Mesendoderm (in vitro differentiated cells): Measurements from ENCODE around the gene HOMEZ.
A peak's percentile ranks its signal among the peaks of the same experiment; 100 is the strongest.
"Not testable (repeated sequence)": the region's sequence is repeated elsewhere in the genome, so short reads cannot be mapped to it uniquely, and the experiment has no call there.

Experiments
- DNase-seq: peaks from one replicate; pipeline ENCODE4 v3.0.0; 2013
- H2AK5ac ChIP-seq: 2 replicates; pipeline ENCODE4 v1.6.1; 2013; ENCODE audit warnings: low read length, inconsistent platforms
- H2BK120ac ChIP-seq: 2 replicates; pipeline ENCODE4 v1.6.1; 2013; ENCODE audit warnings: low read depth, mild to moderate bottlenecking, low read length, moderate library complexity, mixed read lengths
- H2BK15ac ChIP-seq: replicated peaks from 2 replicates; pipeline ENCODE4 v1.6.1; 2013; ENCODE audit warnings: low read depth, mild to moderate bottlenecking, moderate library complexity
- H2BK5ac ChIP-seq: 2 replicates; pipeline ENCODE4 v1.6.1; 2013; ENCODE audit warnings: low read length, inconsistent platforms
- H3K18ac ChIP-seq: 2 replicates; pipeline ENCODE4 v1.6.1; 2013; ENCODE audit warnings: mild to moderate bottlenecking, low read length, mixed read lengths
- H3K23ac ChIP-seq: one replicate; pipeline ENCODE4 v1.6.1; 2013; ENCODE audit warnings: low read length
- H3K27ac ChIP-seq: 2 replicates; pipeline ENCODE4 v1.5.1; 2013; ENCODE audit warnings: low read depth, mild to moderate bottlenecking, inconsistent platforms, low read length, moderate library complexity
- H3K27me3 ChIP-seq: 2 replicates; pipeline ENCODE4 v1.6.1; 2013; ENCODE audit warnings: low read length, control low read depth, mild to moderate bottlenecking, inconsistent platforms; ENCODE audit not compliant: insufficient read depth, poor library complexity
- H3K36me3 ChIP-seq: 2 replicates; pipeline ENCODE4 v1.6.1; 2013; ENCODE audit warnings: low read length, inconsistent platforms; ENCODE audit not compliant: control insufficient read depth, insufficient read depth
- H3K4ac ChIP-seq: one replicate; pipeline ENCODE4 v1.6.1; 2013; ENCODE audit warnings: low read depth, mild to moderate bottlenecking, low read length, moderate library complexity
- H3K4me1 ChIP-seq: 2 replicates; pipeline ENCODE4 v1.6.1; 2013; ENCODE audit warnings: low read depth, low read length, inconsistent platforms; ENCODE audit not compliant: control insufficient read depth
- H3K4me2 ChIP-seq: 2 replicates; pipeline ENCODE4 v1.6.1; 2013; ENCODE audit warnings: low read length
- H3K4me3 ChIP-seq: 2 replicates; pipeline ENCODE4 v1.5.1; 2013; ENCODE audit warnings: mild to moderate bottlenecking, low read length
- H3K56ac ChIP-seq: one replicate; pipeline ENCODE4 v1.6.1; 2013; ENCODE audit warnings: low read length
- H3K79me1 ChIP-seq: 2 replicates; pipeline ENCODE4 v1.6.1; 2013; ENCODE audit warnings: low read length, inconsistent platforms
- H3K79me2 ChIP-seq: 2 replicates; pipeline ENCODE4 v1.6.1; 2013; ENCODE audit warnings: mild to moderate bottlenecking, low read length; ENCODE audit not compliant: control insufficient read depth, insufficient read depth
- H3K9ac ChIP-seq: 2 replicates; pipeline ENCODE4 v1.6.1; 2013; ENCODE audit warnings: low read length, inconsistent platforms
- H4K5ac ChIP-seq: one replicate; pipeline ENCODE4 v1.6.1; 2013; ENCODE audit warnings: low read length
- H4K8ac ChIP-seq: one replicate; pipeline ENCODE4 v1.6.1; 2013; ENCODE audit warnings: low read depth, mild to moderate bottlenecking, control low read depth, low read length, moderate library complexity
- WGBS: extraction: QIAGEN DNeasy Blood & Tissue Kit; methylation state at CpG from one replicate; pipeline ENCODE4 v1.1.7; 2013; ENCODE audit warnings: low lambda C conversion rate, missing lambda C conversion rate; ENCODE audit not compliant: insufficient coverage; ENCODE audit errors: extremely low coverage; 5-methylcytosine and 5-hydroxymethylcytosine counted together

HOMEZ gene

GRCh38 chr14:23260849-23261248 is 25.1 kb downstream of the HOMEZ start:
- not testable (repeated sequence) for H3K4me1 ChIP-seq, H3K18ac ChIP-seq, H3K27ac ChIP-seq, H4K8ac ChIP-seq, H3K79me1 ChIP-seq, H2AK5ac ChIP-seq, H3K27me3 ChIP-seq, H3K23ac ChIP-seq, H3K79me2 ChIP-seq, H3K9ac ChIP-seq, H3K56ac ChIP-seq, H2BK5ac ChIP-seq, H3K4me3 ChIP-seq, H2BK120ac ChIP-seq, H3K4me2 ChIP-seq, H3K36me3 ChIP-seq, H3K4ac ChIP-seq, DNase-seq, H2BK15ac ChIP-seq, H4K5ac ChIP-seq
- no CpG with 5 or more reads among the region's 8 CpGs for WGBS

GRCh38 chr14:23259426-23259825 is 26.5 kb downstream of the HOMEZ start:
- Histone ChIP-seq H2AK5ac (no peak overlapping the region), H2BK15ac (peak overlapping the region; percentile 100), H3K79me1 (no peaks in the 10 kb centered on the region), H3K36me3 (no peaks in the 10 kb centered on the region), H3K27me3 (no peaks in the 10 kb centered on the region), H3K4me3 (no peak overlapping the region), H3K9ac (no peak overlapping the region), H3K18ac (no peak overlapping the region), H3K56ac (no peak overlapping the region), H3K27ac (no peak overlapping the region), H3K4me1 (peaks cover 2% of the 10 kb centered on the region), H3K4me2 (no peak overlapping the region), H4K8ac (no peak overlapping the region), H4K5ac (no peak overlapping the region), H3K4ac (no peak overlapping the region), H2BK120ac (no peak overlapping the region), H3K23ac (no peak overlapping the region), H3K79me2 (no peaks in the 10 kb centered on the region), H2BK5ac (no peak overlapping the region)
- no peak for DNase-seq

GRCh38 chr14:23258256-23258655 is 27.7 kb downstream of the HOMEZ start:
- no CpG with 5 or more reads among the region's 5 CpGs for WGBS
- Histone ChIP-seq H3K4ac (no peak overlapping the region), H3K79me1 (no peaks in the 10 kb centered on the region), H3K56ac (no peak overlapping the region), H3K9ac (no peak overlapping the region), H2BK15ac (no peak overlapping the region), H3K4me3 (no peak overlapping the region), H3K27ac (no peak overlapping the region), H2BK120ac (no peak overlapping the region), H3K36me3 (no peaks in the 10 kb centered on the region), H3K79me2 (no peaks in the 10 kb centered on the region), H3K23ac (no peak overlapping the region), H3K18ac (no peak overlapping the region), H4K5ac (no peak overlapping the region), H3K27me3 (no peaks in the 10 kb centered on the region), H4K8ac (no peak overlapping the region), H2BK5ac (no peak overlapping the region), H3K4me1 (peaks cover 2% of the 10 kb centered on the region), H3K4me2 (no peak overlapping the region), H2AK5ac (no peak overlapping the region)
- DNase-seq: no peak

GRCh38 chr14:23252420-23253333 is 33.3 kb downstream of the HOMEZ start:
- peaks cover 7% of the 10 kb centered on the region for H3K4me1 ChIP-seq
- H3K23ac ChIP-seq: no peak overlapping the region
- no peak overlapping the region for H3K56ac ChIP-seq
- H3K27me3 ChIP-seq: no peaks in the 10 kb centered on the region
- no peak overlapping the region for H4K8ac ChIP-seq
- H3K4ac ChIP-seq: no peak overlapping the region
- H3K36me3 ChIP-seq: no peaks in the 10 kb centered on the region
- H2BK120ac ChIP-seq: peak overlapping the region; percentile 61
- H3K4me3 ChIP-seq: no peak overlapping the region
- no peak overlapping the region for H3K9ac ChIP-seq
- no peak overlapping the region for H4K5ac ChIP-seq
- no peak overlapping the region for H2AK5ac ChIP-seq
- H2BK15ac ChIP-seq: peak overlapping the region; percentile 88
- no peaks in the 10 kb centered on the region for H3K79me1 ChIP-seq
- peak overlapping the region; percentile 61 for H2BK5ac ChIP-seq
- peak; percentile 85 for DNase-seq
- H3K4me2 ChIP-seq: no peak overlapping the region
- WGBS: no CpG with 5 or more reads among the region's 4 CpGs
- no peaks in the 10 kb centered on the region for H3K79me2 ChIP-seq
- peak overlapping the region; percentile 87 for H3K18ac ChIP-seq
- peak overlapping the region; percentile 30 for H3K27ac ChIP-seq

- H3K27me3 ChIP-seq: no peaks in the 10 kb centered on the region
- no peaks in the 10 kb centered on the region for H3K79me1 ChIP-seq
- no peak overlapping the region for H3K4me3 ChIP-seq
- no peak overlapping the region for H3K23ac ChIP-seq
- no CpG with 5 or more reads among the region's 3 CpGs for WGBS
- H3K4ac ChIP-seq: peak overlapping the region; percentile 56
- H2BK5ac ChIP-seq: peak overlapping the region; percentile 24
- H3K56ac ChIP-seq: peak overlapping the region; percentile 58
- no peak overlapping the region for H4K5ac ChIP-seq
- H3K36me3 ChIP-seq: no peaks in the 10 kb centered on the region
- no peak overlapping the region for H2BK15ac ChIP-seq
- peak; percentile 92 for DNase-seq
- peak overlapping the region; percentile 76 for H2BK120ac ChIP-seq
- H3K4me2 ChIP-seq: no peak overlapping the region
- H3K79me2 ChIP-seq: no peaks in the 10 kb centered on the region
- no peak overlapping the region for H3K9ac ChIP-seq
- no peak overlapping the region for H2AK5ac ChIP-seq
- H3K4me1 ChIP-seq: peaks cover 7% of the 10 kb centered on the region
- no peak overlapping the region for H3K27ac ChIP-seq
- H4K8ac ChIP-seq: no peak overlapping the region
- peak overlapping the region; percentile 54 for H3K18ac ChIP-seq
Measured at GRCh38 chr14:23252006-23252405, 33.9 kb downstream of the HOMEZ start.

- no peak overlapping the region for H3K18ac ChIP-seq
- no peaks in the 10 kb centered on the region for H3K79me1 ChIP-seq
- no peaks in the 10 kb centered on the region for H3K79me2 ChIP-seq
- no peak overlapping the region for H3K9ac ChIP-seq
- H2BK5ac ChIP-seq: no peak overlapping the region
- no peak overlapping the region for H2AK5ac ChIP-seq
- no peak overlapping the region for H4K5ac ChIP-seq
- H3K4me1 ChIP-seq: peaks cover 7% of the 10 kb centered on the region
- H3K4me3 ChIP-seq: no peak overlapping the region
- peak overlapping the region; percentile 79 for H3K4ac ChIP-seq
- no peaks in the 10 kb centered on the region for H3K36me3 ChIP-seq
- H2BK15ac ChIP-seq: no peak overlapping the region
- no peak overlapping the region for H2BK120ac ChIP-seq
- no peak overlapping the region for H4K8ac ChIP-seq
- no peak overlapping the region for H3K27ac ChIP-seq
- H3K23ac ChIP-seq: no peak overlapping the region
- no peak overlapping the region for H3K4me2 ChIP-seq
- WGBS: 100% methylated on average over 3 of the region's 6 CpGs
- no peaks in the 10 kb centered on the region for H3K27me3 ChIP-seq
- no peak overlapping the region for H3K56ac ChIP-seq
- DNase-seq: no peak
Measured at GRCh38 chr14:23249824-23250223, 36.1 kb downstream of the HOMEZ start.
